IgD-negative memory B cell (primary cell): ENCODE results near the gene ADGRB2. TPM values are rescaled to one million over a fixed set of nuclear protein-coding genes. Genes with fewer than 3 reads are reported as not detected.

ENCODE experiments used
- H3K27ac Mint-ChIP-seq, 3 donors: one replicate each; pipeline ENCODE4 v1.8.0; 2020 to 2022; ENCODE audit warnings: mild to moderate bottlenecking in 3 of 3, mixed read lengths in 3 of 3, moderate library complexity in 1 of 3
- H3K27me3 Mint-ChIP-seq: one replicate; pipeline ENCODE4 v1.8.0; 2021; ENCODE audit warnings: mixed read lengths
- H3K36me3 Mint-ChIP-seq: one replicate; pipeline ENCODE4 v1.8.0; 2020; ENCODE audit warnings: mild to moderate bottlenecking, mixed read lengths
- H3K4me1 Mint-ChIP-seq, 3 donors: one replicate each; pipeline ENCODE4 v1.8.0; 2020 to 2022; ENCODE audit warnings: mixed read lengths in 3 of 3, mild to moderate bottlenecking in 1 of 3
- H3K4me3 Mint-ChIP-seq, 4 donors: one replicate each; pipeline ENCODE4 v1.8.0; 2020 to 2022; ENCODE audit warnings: mild to moderate bottlenecking in 4 of 4, mixed read lengths in 4 of 4, moderate library complexity in 3 of 4
- H3K9me3 Mint-ChIP-seq, 3 donors: one replicate each; pipeline ENCODE4 v1.8.0; 2020 to 2021; ENCODE audit warnings: mixed read lengths in 3 of 3, mild to moderate bottlenecking in 1 of 3
- polyA plus RNA-seq: library from polyadenylated mRNA; unstranded; fragments of 300-500 nt; fragmentation: Illumina TruSeq; gene quantifications from one replicate; pipeline ENCODE4 v1.2.3, GENCODE V29; 2021

Gene ADGRB2
- polyA plus RNA-seq, 1 donor from 2014 or later, result 0.97 TPM

- no peaks in the 10 kb centered on the region for H3K36me3 Mint-ChIP-seq
- H3K4me3 Mint-ChIP-seq, result peak overlapping the region in 1 of 4 donors; percentile 25
- peaks cover 14% of the 10 kb centered on the region for H3K27me3 Mint-ChIP-seq
- H3K4me1 Mint-ChIP-seq, result peaks cover 17 to 24% (median 21%) of the 10 kb centered on the region in 3 donors
- no peak overlapping the region for H3K27ac Mint-ChIP-seq
- no peaks in the 10 kb centered on the region for H3K9me3 Mint-ChIP-seq
Measured at GRCh38 chr1:31768407-31768907, 4.3 kb upstream of the ADGRB2 start.

GRCh38 chr1:31767225-31767624, 3.1 kb upstream of the ADGRB2 start:
- no peak overlapping the region for H3K27ac Mint-ChIP-seq
- H3K9me3 Mint-ChIP-seq, result no peaks in the 10 kb centered on the region
- H3K4me1 Mint-ChIP-seq, result peaks cover 13 to 16% (median 16%) of the 10 kb centered on the region in 3 donors
- H3K36me3 Mint-ChIP-seq, result no peaks in the 10 kb centered on the region
- H3K27me3 Mint-ChIP-seq, result peaks cover 10% of the 10 kb centered on the region
- no peak overlapping the region for H3K4me3 Mint-ChIP-seq

- H3K27me3 Mint-ChIP-seq, result peaks cover 13% of the 10 kb centered on the region
- peak overlapping the region in 1 of 4 donors; percentile 38 for H3K4me3 Mint-ChIP-seq
- peaks cover 10 to 14% (median 13%) of the 10 kb centered on the region in 3 donors for H3K4me1 Mint-ChIP-seq
- H3K9me3 Mint-ChIP-seq, result no peaks in the 10 kb centered on the region
- H3K27ac Mint-ChIP-seq, result no peak overlapping the region
- no peaks in the 10 kb centered on the region for H3K36me3 Mint-ChIP-seq
Measured at GRCh38 chr1:31765516-31765915, 1.4 kb upstream of the ADGRB2 start.

- Mint-ChIP-seq H3K4me1 (peaks cover 10 to 15% (median 13%) of the 10 kb centered on the region in 3 donors), H3K4me3 (peak overlapping the region in 2 of 4 donors; percentile 25 to 90), H3K9me3 (no peaks in the 10 kb centered on the region), H3K27ac (peak overlapping the region in 1 of 3 donors; percentile 27), H3K36me3 (no peaks in the 10 kb centered on the region), H3K27me3 (peaks cover 13% of the 10 kb centered on the region)
Measured at GRCh38 chr1:31765041-31765467, 914 bp upstream of the ADGRB2 start.

GRCh38 chr1:31763671-31764311, 349 bp downstream of the ADGRB2 start:
- peak overlapping the region in 1 of 3 donors; percentile 86 for H3K27ac Mint-ChIP-seq
- H3K27me3 Mint-ChIP-seq, result peaks cover 13% of the 10 kb centered on the region
- H3K4me3 Mint-ChIP-seq, result peak overlapping the region in 3 of 4 donors; percentile 72 to 91 (median 88)
- peaks cover 1 to 10% (median 7%) of the 10 kb centered on the region in 3 donors for H3K4me1 Mint-ChIP-seq
- H3K9me3 Mint-ChIP-seq, result no peaks in the 10 kb centered on the region
- H3K36me3 Mint-ChIP-seq, result no peaks in the 10 kb centered on the region

- peak overlapping the region in 3 of 4 donors; percentile 72 to 91 (median 88) for H3K4me3 Mint-ChIP-seq
- H3K4me1 Mint-ChIP-seq, result peaks cover 0 to 10% (median 6%) of the 10 kb centered on the region in 3 donors
- peaks cover 13% of the 10 kb centered on the region for H3K27me3 Mint-ChIP-seq
- H3K9me3 Mint-ChIP-seq, result no peaks in the 10 kb centered on the region
- peak overlapping the region in 1 of 3 donors; percentile 86 for H3K27ac Mint-ChIP-seq
- no peaks in the 10 kb centered on the region for H3K36me3 Mint-ChIP-seq
Measured at GRCh38 chr1:31762726-31763670, 1.1 kb downstream of the ADGRB2 start.

GRCh38 chr1:31762323-31762722, 1.8 kb downstream of the ADGRB2 start:
- H3K27me3 Mint-ChIP-seq, result peaks cover 13% of the 10 kb centered on the region
- no peaks in the 10 kb centered on the region for H3K9me3 Mint-ChIP-seq
- H3K27ac Mint-ChIP-seq, result no peak overlapping the region
- peaks cover 0 to 10% (median 6%) of the 10 kb centered on the region in 3 donors for H3K4me1 Mint-ChIP-seq
- H3K36me3 Mint-ChIP-seq, result no peaks in the 10 kb centered on the region
- peak overlapping the region in 1 of 4 donors; percentile 85 for H3K4me3 Mint-ChIP-seq

- H3K4me3 Mint-ChIP-seq, result peak overlapping the region in 2 of 4 donors; percentile 79 to 85
- H3K27ac Mint-ChIP-seq, result no peak overlapping the region
- peaks cover 13% of the 10 kb centered on the region for H3K27me3 Mint-ChIP-seq
Measured at GRCh38 chr1:31761883-31762282, 2.3 kb downstream of the ADGRB2 start.

GRCh38 chr1:31760471-31761470, 3.4 kb downstream of the ADGRB2 start:
- no peaks in the 10 kb centered on the region for H3K9me3 Mint-ChIP-seq
- H3K27me3 Mint-ChIP-seq, result peaks cover 13% of the 10 kb centered on the region
- peaks cover 0 to 10% (median 6%) of the 10 kb centered on the region in 3 donors for H3K4me1 Mint-ChIP-seq
- H3K4me3 Mint-ChIP-seq, result peak overlapping the region; percentile 50 to 86 (median 82)
- peak overlapping the region in 2 of 3 donors; percentile 39 to 53 for H3K27ac Mint-ChIP-seq
- H3K36me3 Mint-ChIP-seq, result no peaks in the 10 kb centered on the region

More at GRCh38 chr1:31761883-31762282, 2.3 kb downstream of the ADGRB2 start:
- Mint-ChIP-seq H3K36me3 (no peaks in the 10 kb centered on the region), H3K4me1 (peaks cover 0 to 10% (median 6%) of the 10 kb centered on the region in 3 donors), H3K9me3 (no peaks in the 10 kb centered on the region)

- H3K4me3 Mint-ChIP-seq, result peak overlapping the region; percentile 33 to 83 (median 63)
- peaks cover 0 to 2% (median 0%) of the 10 kb centered on the region in 3 donors for H3K9me3 Mint-ChIP-seq
- no peaks in the 10 kb centered on the region for H3K36me3 Mint-ChIP-seq
- peaks cover 0 to 8% (median 1%) of the 10 kb centered on the region in 3 donors for H3K4me1 Mint-ChIP-seq
- peak overlapping the region in 1 of 3 donors; percentile 39 for H3K27ac Mint-ChIP-seq
- peaks cover 13% of the 10 kb centered on the region for H3K27me3 Mint-ChIP-seq
Measured at GRCh38 chr1:31759298-31760023, 4.7 kb downstream of the ADGRB2 start.

- no peaks in the 10 kb centered on the region for H3K36me3 Mint-ChIP-seq
- H3K27me3 Mint-ChIP-seq, result peaks cover 13% of the 10 kb centered on the region
- no peak overlapping the region for H3K27ac Mint-ChIP-seq
- peaks cover 0 to 2% (median 0%) of the 10 kb centered on the region in 3 donors for H3K9me3 Mint-ChIP-seq
- peak overlapping the region in 1 of 4 donors; percentile 33 for H3K4me3 Mint-ChIP-seq
- H3K4me1 Mint-ChIP-seq, result peaks cover 0 to 8% (median 1%) of the 10 kb centered on the region in 3 donors
Measured at GRCh38 chr1:31758823-31759222, 5.3 kb downstream of the ADGRB2 start.

- H3K36me3 Mint-ChIP-seq, result peaks cover 3% of the 10 kb centered on the region
- H3K9me3 Mint-ChIP-seq, result peaks cover 0 to 2% (median 0%) of the 10 kb centered on the region in 3 donors
- H3K27ac Mint-ChIP-seq, result no peak overlapping the region
- H3K4me1 Mint-ChIP-seq, result peaks cover 0 to 5% (median 1%) of the 10 kb centered on the region in 3 donors
- H3K27me3 Mint-ChIP-seq, result peaks cover 11% of the 10 kb centered on the region
- peak overlapping the region in 2 of 4 donors; percentile 24 to 38 for H3K4me3 Mint-ChIP-seq
Measured at GRCh38 chr1:31757989-31758388, 6.2 kb downstream of the ADGRB2 start.

- peaks cover 0 to 2% (median 0%) of the 10 kb centered on the region in 3 donors for H3K9me3 Mint-ChIP-seq
- peaks cover 0 to 5% (median 1%) of the 10 kb centered on the region in 3 donors for H3K4me1 Mint-ChIP-seq
- peaks cover 7% of the 10 kb centered on the region for H3K27me3 Mint-ChIP-seq
- H3K27ac Mint-ChIP-seq, result no peak overlapping the region
- H3K4me3 Mint-ChIP-seq, result peak overlapping the region in 2 of 4 donors; percentile 20 to 53
- H3K36me3 Mint-ChIP-seq, result peaks cover 3% of the 10 kb centered on the region
Measured at GRCh38 chr1:31757204-31757679, 6.9 kb downstream of the ADGRB2 start.
